Activated naive CD4-positive, alpha-beta T cell treated with anti-CD3 and anti-CD28 coated beads, Interleukin-2, amount 10 ng/mL, durations not matched to agents 7 days and 5 days (primary cell): ENCODE data around the gene SYNGR3.

Experiments used
- CTCF ChIA-PET: fragments of 350-600 bp; sonication (Branson Sonifier 250); formaldehyde crosslinking; loops from one replicate; lab custom pipeline; 2021; ENCODE audit warnings: antibody characterized with exemption; lab: Charles Lee
- DNase-seq: peaks from one replicate; pipeline ENCODE4 v3.0.0-alpha.2; 2020
- H3K27ac Mint-ChIP-seq: one replicate; pipeline ENCODE4 v1.8.0; 2021; ENCODE audit warnings: mild to moderate bottlenecking, moderate library complexity, mixed read lengths
- H3K27me3 Mint-ChIP-seq: one replicate; pipeline ENCODE4 v1.8.0; 2021; ENCODE audit warnings: mild to moderate bottlenecking, mixed read lengths
- H3K36me3 Mint-ChIP-seq: one replicate; pipeline ENCODE4 v1.8.0; 2021; ENCODE audit warnings: mixed read lengths
- H3K4me1 Mint-ChIP-seq: one replicate; pipeline ENCODE4 v1.8.0; 2021; ENCODE audit warnings: mixed read lengths
- H3K4me3 Mint-ChIP-seq: one replicate; pipeline ENCODE4 v1.8.0; 2021; ENCODE audit warnings: mild to moderate bottlenecking, moderate library complexity, mixed read lengths
- H3K9me3 Mint-ChIP-seq: one replicate; pipeline ENCODE4 v1.8.0; 2021; ENCODE audit warnings: mixed read lengths

Gene SYNGR3

DNA sequence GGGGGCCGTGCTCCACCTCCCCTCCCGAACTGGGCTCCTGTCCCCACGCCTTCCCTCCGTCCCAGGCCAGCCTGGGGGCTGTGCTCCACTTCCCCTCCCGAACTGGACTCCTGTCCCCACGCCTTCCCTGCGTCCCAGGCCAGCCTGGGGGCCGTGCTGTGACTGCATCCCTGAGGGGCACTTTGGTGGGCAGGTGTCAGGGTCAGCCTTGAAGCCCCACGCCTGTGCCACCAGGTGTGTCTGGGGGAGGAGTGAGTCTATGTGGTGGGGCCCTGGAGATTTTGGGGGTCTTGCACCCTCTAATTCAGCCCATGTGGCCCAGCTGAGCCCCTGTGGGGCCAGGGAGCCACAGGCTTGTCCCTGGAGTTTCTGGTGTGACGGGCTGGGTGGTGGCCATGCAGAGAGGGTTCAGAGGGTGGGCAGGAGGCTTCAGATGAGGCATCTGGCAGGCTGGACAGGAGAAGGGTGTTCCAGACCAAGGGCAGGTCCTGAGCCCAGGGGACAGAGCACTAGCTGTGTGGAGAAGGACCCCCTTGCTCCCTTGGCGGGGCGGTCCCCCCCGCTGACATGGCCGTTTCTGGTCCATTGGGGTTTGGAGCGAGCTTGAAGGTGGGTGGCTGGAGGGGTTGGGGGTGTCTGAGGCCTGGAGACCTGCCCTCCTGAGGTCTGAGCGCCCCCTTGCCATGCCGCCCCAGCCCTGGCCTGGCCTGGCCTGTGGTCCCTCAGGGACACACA lies 45.1 kb downstream of the SYNGR3 start:
- Mint-ChIP-seq H3K9me3 (no peaks in the 10 kb centered on the region), H3K36me3 (no peaks in the 10 kb centered on the region), H3K27ac (no peak overlapping the region), H3K27me3 (peaks cover 23% of the 10 kb centered on the region), H3K4me1 (no peaks in the 10 kb centered on the region), H3K4me3 (no peak overlapping the region)
- no peak for DNase-seq
- CTCF ChIA-PET, result no interaction called here

DNA sequence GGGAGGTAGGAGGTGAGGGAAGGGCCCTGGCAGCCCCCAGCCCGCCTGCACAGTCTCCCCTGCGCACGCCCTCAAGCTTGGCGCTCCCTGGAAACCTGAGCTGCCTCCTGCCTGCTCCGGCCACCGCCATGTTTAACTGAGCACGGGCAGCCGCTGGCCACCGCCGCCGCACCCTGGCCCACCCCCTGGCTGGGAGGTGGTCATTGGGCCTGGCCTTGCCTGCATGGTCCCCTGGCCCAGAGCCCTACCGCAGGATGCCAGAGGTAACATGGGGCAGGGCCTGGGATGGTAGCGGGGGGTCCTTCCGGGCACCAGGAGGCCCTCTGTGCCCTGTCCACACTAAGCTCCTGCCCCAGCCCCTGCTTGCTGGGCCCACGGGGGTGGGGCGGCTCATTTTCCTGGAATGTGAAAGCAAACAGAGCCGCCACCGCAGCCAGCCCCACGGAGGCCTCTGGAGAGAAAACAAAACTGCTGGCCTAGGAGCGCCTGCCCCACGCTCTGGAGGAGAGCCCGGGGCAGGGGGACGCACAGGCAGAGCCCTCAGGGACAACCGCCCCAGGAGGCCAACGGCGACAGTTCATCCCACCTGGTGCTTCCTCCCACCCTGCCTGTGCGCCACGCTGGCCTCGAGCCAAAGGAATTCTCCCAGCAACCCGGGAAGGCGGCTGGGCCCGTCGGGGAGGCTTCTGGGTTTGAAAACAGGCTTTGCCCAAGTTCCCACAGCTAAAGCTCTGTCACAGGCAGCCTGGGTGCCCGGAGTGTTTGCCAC lies 45.8 kb downstream of the SYNGR3 start:
- CTCF ChIA-PET, result no interaction called here
- H3K9me3 Mint-ChIP-seq, result no peaks in the 10 kb centered on the region
- no peak for DNase-seq

DNA sequence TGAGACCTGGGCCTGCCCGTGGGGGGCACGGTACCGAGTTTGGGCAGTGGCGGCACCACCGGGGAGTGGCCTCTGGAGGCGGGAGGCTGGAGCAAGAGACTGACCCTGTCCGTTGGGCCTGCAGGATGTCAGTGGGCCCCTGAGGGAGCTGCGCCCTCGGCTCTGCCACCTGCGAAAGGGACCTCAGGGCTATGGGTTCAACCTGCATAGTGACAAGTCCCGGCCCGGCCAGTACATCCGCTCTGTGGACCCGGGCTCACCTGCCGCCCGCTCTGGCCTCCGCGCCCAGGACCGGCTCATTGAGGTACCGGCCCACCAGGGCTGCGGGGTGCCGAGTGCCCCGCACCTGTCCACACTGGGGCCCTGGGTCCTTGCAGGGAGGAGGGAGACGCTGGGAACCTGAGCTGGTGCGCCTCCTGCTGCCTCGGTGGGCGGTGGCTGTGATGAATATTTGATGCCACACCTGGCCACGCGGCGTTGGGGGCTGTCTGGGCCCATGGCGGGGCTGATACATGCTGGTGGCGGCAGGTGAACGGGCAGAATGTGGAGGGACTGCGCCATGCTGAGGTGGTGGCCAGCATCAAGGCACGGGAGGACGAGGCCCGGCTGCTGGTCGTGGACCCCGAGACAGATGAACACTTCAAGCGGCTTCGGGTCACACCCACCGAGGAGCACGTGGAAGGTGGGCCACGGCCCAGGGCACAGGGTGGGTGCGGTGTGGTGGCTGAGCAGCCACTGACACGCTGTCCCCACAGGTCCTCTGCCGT lies 46.6 kb downstream of the SYNGR3 start:
- CTCF ChIA-PET, result no interaction called here
- H3K27ac Mint-ChIP-seq, result no peak overlapping the region
- H3K4me1 Mint-ChIP-seq, result no peaks in the 10 kb centered on the region
- H3K4me3 Mint-ChIP-seq, result no peak overlapping the region
- no peaks in the 10 kb centered on the region for H3K9me3 Mint-ChIP-seq
- DNase-seq, result no peak
- H3K36me3 Mint-ChIP-seq, result no peaks in the 10 kb centered on the region
- peaks cover 14% of the 10 kb centered on the region for H3K27me3 Mint-ChIP-seq

More for the DNA sequence above, 45.8 kb downstream of the SYNGR3 start:
- no peak overlapping the region for H3K27ac Mint-ChIP-seq
- no peaks in the 10 kb centered on the region for H3K4me1 Mint-ChIP-seq
- H3K36me3 Mint-ChIP-seq, result no peaks in the 10 kb centered on the region
- H3K27me3 Mint-ChIP-seq, result peaks cover 18% of the 10 kb centered on the region
- H3K4me3 Mint-ChIP-seq, result no peak overlapping the region

DNA sequence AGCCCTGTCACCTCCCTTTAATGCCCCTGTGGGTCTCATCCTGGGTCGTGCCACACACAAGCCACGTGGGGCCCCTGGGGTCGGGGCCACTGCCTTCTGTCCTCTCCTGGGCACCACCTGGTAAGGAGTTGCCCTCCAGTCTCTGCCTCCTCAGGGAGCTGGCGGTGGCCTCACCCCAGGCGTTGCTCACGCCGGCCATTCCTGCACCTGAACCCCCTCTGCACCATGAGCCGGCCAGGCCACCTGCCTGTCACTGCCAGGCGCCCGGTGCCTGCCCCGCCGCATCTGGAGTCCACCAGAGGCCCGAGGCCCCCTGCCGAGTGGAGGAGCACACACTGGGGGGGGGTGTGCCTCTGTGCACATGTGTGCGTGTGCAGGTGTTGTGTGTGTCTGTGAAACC lies 47.3 kb downstream of the SYNGR3 start:
- CTCF ChIA-PET, result no interaction called here
- Mint-ChIP-seq H3K4me1 (no peaks in the 10 kb centered on the region), H3K27ac (no peak overlapping the region), H3K9me3 (no peaks in the 10 kb centered on the region), H3K36me3 (no peaks in the 10 kb centered on the region), H3K4me3 (no peak overlapping the region), H3K27me3 (peaks cover 10% of the 10 kb centered on the region)
- no peak for DNase-seq

DNA sequence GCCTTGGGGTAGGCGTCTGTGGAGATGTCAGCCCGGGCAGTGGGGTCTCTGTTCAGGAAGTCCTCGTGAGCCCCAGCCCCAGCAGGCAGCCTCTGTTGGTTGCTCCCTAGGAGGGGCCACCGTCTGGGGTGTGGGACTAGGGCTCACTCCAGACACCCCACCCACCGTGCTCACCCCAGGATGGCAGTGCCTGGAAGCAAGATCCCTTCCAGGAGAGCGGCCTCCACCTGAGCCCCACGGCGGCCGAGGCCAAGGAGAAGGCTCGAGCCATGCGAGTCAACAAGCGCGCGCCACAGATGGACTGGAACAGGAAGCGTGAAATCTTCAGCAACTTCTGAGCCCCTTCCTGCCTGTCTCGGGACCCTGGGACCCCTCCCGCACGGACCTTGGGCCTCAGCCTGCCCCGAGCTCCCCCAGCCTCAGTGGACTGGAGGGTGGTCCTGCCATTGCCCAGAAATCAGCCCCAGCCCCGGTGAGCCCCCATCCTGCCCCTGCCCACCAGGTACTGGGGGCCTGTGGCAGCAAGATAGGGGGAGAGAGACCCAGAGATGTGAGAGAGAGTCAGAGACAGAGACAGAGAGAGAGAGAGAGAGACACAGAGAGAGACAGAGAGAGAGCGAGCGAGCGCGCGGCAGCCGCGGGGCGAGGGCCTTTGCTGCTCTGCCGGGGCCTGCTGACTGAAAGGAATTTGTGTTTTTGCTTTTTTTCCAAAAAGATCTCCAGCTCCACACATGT lies 48.0 kb downstream of the SYNGR3 start:
- Mint-ChIP-seq H3K27me3 (peaks cover 4% of the 10 kb centered on the region), H3K4me1 (no peaks in the 10 kb centered on the region), H3K27ac (no peak overlapping the region), H3K4me3 (no peak overlapping the region), H3K36me3 (no peaks in the 10 kb centered on the region), H3K9me3 (no peaks in the 10 kb centered on the region)
- CTCF ChIA-PET, result interaction anchor here (1.0 kb wide), 1 partner anchor 9 kb away, joined by 3 read pairs; no protein-coding TSS in a partner anchor
- DNase-seq, result no peak

DNA sequence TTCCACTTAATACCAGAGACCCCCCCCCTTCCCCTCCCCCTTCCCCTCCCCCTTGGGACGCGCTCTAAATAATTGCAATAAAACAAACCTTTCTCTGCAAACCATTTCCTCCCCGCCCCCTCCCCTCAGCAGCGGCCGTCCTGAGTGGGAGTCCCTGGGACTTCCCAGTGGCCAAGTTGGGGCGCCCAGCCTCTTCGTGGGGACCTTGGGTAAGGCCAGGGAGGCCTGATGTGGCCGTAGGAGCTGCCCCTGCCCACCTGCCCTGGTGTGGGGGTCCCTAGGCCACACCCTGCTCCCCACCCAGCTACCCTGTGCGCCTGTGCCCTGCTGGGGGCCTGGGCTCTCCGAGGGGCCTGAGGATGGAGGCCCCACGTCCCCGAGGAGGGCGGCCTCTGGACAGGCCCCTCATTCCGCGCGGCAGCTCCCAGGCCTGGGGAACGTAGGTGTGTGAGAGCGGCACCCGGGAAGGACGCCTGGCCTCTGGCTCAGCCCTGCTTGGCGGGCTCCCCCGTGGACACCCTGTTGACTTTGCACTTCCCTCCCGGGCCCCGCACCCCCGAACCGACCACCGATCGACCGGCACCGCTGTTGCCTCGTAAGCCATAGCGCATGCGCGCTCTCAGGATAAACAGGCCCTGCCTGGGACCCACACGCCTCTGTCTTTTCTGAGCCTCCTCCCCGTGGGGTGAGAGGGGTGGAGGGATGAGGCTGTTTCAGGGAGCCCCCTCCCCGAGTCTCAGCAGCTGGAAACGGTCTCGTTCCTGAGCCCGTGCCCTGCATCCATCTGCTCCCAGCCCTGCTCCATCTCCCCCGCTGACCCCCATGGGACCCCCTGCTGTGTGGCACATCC lies 48.8 kb downstream of the SYNGR3 start:
- H3K4me1 Mint-ChIP-seq, result no peaks in the 10 kb centered on the region
- H3K36me3 Mint-ChIP-seq, result no peaks in the 10 kb centered on the region
- no peak overlapping the region for H3K4me3 Mint-ChIP-seq
- H3K27ac Mint-ChIP-seq, result no peak overlapping the region
- peaks cover 4% of the 10 kb centered on the region for H3K27me3 Mint-ChIP-seq
- CTCF ChIA-PET, result interaction anchor here (1.0 kb wide), 1 partner anchor 9 kb away, joined by 3 read pairs; no protein-coding TSS in a partner anchor
- no peaks in the 10 kb centered on the region for H3K9me3 Mint-ChIP-seq
- no peak for DNase-seq

DNA sequence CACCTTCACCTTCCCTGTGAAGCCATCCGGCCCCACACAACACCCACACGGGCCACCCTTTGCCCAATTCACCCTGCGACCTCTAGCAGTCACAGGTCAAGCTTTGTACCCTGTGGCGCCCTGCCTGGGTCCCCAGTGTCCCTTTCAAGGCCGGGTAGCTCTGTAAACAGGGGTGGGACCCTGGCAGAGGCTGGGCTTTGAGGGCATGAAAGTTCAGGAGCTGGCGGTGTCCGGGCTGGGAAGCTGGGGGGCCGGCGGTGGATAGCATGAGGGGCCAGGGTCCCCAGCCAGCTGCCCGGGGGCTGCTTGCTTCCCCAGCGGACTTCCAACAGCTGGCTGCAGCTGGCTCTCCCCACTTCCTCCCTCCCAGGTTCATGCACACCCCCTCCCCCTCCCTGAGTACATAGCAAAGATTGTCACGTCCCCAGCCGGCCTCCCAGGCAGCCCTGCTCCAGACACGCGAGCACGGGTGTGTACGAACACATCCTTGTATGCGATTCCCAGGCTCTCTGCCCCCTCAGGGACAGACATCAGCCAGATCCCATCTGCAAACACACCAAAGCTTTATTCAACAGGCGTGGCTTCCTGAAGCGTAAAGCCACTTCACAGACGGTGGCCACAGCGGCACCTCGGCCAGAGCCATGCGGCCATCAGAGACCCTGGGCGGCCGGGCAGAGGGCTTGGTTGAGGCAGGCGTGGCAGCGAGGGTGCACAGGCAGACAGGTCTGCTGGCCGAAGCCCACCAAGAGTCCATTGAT lies 49.7 kb downstream of the SYNGR3 start:
- H3K4me1 Mint-ChIP-seq, result no peaks in the 10 kb centered on the region
- peak overlapping the region; percentile 26 for H3K27ac Mint-ChIP-seq
- no peak for DNase-seq
- peaks cover 4% of the 10 kb centered on the region for H3K27me3 Mint-ChIP-seq
- no peaks in the 10 kb centered on the region for H3K9me3 Mint-ChIP-seq
- H3K36me3 Mint-ChIP-seq, result no peaks in the 10 kb centered on the region
- no peak overlapping the region for H3K4me3 Mint-ChIP-seq
- CTCF ChIA-PET, result interaction anchor here (1.1 kb wide), 1 partner anchor 35 kb away, joined by 3 read pairs; no protein-coding TSS in a partner anchor

DNA sequence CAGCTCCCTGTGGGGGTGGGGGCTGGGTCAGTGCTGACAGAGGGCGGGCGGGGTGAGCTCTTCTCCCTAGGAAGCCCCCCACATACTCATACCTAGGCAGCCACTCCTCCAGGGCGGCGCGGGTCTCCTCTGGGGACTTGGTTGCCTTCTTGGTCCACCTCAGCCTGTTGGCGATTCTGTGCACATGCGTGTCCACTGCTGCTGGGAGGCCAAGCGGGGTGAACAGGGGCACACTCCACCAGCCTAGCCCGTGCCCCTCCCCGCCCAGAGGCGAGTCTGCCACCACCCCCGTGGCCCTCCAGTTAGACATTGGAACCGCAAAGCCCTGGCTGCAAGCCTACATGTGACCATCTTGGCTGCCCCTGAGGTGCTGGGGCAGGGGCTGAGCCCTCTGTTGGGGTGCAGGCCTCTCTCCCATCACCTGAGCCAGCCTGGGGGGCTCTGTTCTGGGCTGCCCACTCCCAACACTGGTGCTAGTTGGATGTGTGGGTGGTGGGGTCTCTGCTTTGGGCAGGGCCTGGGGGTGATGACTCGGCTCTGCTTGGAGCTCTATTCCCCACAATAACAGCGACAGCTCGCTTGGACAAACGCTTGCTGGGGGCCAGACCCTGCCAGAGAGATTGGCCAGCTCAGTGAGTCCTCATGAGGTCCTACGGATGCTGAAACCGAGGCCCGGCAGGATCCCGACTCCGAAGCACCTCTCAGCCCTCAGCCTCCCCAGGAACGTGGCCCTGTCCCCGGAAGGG lies 50.4 kb downstream of the SYNGR3 start:
- CTCF ChIA-PET, result interaction anchor here (1.1 kb wide), 1 partner anchor 36 kb away, joined by 3 read pairs; no protein-coding TSS in a partner anchor
- Mint-ChIP-seq H3K27me3 (no peaks in the 10 kb centered on the region), H3K4me3 (no peak overlapping the region), H3K9me3 (no peaks in the 10 kb centered on the region), H3K4me1 (no peaks in the 10 kb centered on the region), H3K36me3 (no peaks in the 10 kb centered on the region), H3K27ac (no peak overlapping the region)
- no peak for DNase-seq

DNA sequence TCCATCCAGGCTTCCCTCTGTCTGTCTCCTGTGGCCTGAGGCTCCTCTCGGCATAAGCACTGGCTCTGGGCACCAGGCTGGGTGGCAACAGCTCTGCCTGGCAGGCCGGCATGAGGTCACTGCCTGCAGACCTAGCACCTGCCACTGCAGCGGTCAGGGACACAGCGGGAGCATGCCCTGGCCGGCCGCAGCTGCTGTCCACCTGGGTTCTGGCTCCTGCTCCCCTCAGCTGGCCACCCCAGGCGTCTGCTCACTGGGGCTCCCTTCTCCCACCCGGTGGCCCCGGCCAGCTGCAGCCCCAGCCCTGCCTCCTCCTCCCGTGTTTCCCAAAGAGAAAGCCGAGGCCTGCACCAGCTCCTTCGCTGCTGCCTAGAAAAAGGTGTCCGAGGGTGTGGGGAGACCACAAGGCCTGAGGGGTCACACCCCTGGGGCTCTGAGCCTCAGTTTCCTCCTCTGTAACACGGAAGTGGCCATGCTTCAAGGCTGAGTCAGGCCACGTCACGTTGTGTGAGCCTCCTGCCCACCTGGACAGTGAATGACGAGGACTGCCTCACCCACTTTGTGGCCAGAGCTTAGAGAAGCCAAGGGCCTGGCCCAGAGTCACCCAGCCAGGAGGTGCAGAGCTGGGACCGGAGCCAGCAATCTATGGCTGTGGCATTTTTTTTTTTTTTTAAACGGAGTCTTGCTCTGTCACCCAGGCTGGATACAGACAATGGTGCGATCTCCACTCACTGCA lies 51.2 kb downstream of the SYNGR3 start:
- H3K4me1 Mint-ChIP-seq, result no peaks in the 10 kb centered on the region
- H3K27ac Mint-ChIP-seq, result no peak overlapping the region
- no peaks in the 10 kb centered on the region for H3K36me3 Mint-ChIP-seq
- H3K4me3 Mint-ChIP-seq, result no peak overlapping the region
- no peaks in the 10 kb centered on the region for H3K27me3 Mint-ChIP-seq
- CTCF ChIA-PET, result no interaction called here
- no peak for DNase-seq
- no peaks in the 10 kb centered on the region for H3K9me3 Mint-ChIP-seq

DNA sequence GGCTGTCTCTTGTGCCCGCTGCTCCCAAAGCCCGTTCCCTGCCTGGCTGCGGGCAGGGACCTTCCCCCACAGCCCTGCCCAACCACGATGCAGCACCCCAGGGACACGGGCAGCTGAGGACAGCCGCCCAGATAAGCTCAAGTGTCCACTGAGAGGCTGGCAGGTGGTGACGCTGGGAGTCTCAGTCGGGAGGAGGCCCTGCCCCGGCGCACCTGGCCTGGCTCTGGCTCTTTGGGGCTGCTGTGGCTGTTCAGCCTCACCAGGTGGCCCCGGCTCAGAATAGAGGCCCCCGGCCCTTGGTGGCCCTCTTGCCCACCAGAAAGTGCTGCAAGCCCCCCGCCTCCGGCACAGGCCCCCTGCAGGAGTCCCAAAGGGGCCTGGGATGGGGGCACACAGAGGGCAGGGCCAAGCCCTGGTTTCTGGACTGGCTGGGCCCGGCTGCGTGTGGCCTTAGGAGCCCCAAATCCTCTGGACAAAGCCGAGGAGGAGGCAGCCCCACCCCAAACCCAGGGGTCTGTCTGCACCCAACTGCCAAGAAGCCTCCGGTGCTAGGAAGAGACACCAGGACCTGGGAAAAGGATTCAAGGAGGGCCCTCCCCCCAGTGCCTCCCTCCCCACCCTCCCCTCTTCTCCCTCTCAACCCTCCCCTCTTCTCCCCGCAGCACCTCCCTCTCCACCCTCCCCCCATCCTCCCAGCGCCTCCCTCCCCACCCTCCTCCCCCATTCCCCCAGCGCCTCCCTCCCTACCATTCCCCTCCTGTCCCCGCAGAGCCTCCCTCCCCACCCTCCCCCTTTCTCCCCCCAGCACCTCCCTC lies 52.6 kb downstream of the SYNGR3 start:
- no peak for DNase-seq
- Mint-ChIP-seq H3K36me3 (peaks cover 3% of the 10 kb centered on the region), H3K27me3 (no peaks in the 10 kb centered on the region), H3K4me1 (peaks cover 11% of the 10 kb centered on the region), H3K4me3 (no peak overlapping the region), H3K27ac (no peak overlapping the region), H3K9me3 (no peaks in the 10 kb centered on the region)
- CTCF ChIA-PET, result no interaction called here
